Neutrophil (primary cell): Measurements from ENCODE around the gene IL6R.
A peak's percentile ranks its signal among the peaks of the same experiment; 100 is the strongest.

Experiments used
- H3K27ac ChIP-seq: fragments of 200-600 bp; sonication (generic); 2 replicates; pipeline ENCODE4 v1.5.1; 2016; ENCODE audit warnings: mild to moderate bottlenecking, moderate library complexity
- H3K27me3 ChIP-seq: fragments of 200-600 bp; sonication (generic); 2 replicates; pipeline ENCODE4 v1.6.0; 2016; ENCODE audit warnings: mild to moderate bottlenecking
- H3K36me3 ChIP-seq: fragments of 200-600 bp; sonication (generic); 2 replicates; pipeline ENCODE4 v1.5.1; 2017
- H3K4me1 ChIP-seq, 2 experiments: fragments of 200-600 bp in 1 of 2; sonication (generic) in 1 of 2; 1 replicate in 1 of 2; 2 replicates in 1 of 2; pipeline versions ENCODE4 v1.5.1 to v1.6.1; 2013 to 2016; ENCODE audit warnings: low read depth in 1 of 2, low read length in 1 of 2, mild to moderate bottlenecking in 1 of 2, moderate library complexity in 1 of 2; ENCODE audit not compliant: control insufficient read depth in 1 of 2, insufficient read depth in 1 of 2
- H3K4me3 ChIP-seq, 2 experiments: fragments of 200-600 bp in 1 of 2; sonication (generic) in 1 of 2; 1 replicate in 1 of 2; 2 replicates in 1 of 2; pipeline ENCODE4 v1.5.1; 2013 to 2016; ENCODE audit warnings: low read depth in 1 of 2, low read length in 1 of 2, mild to moderate bottlenecking in 1 of 2, moderate library complexity in 1 of 2
- H3K9me3 ChIP-seq: fragments of 200-600 bp; sonication (generic); 2 replicates; pipeline ENCODE4 v1.5.1; 2016
- TF ChIP-seq, protein P1 (sequence below): fragments of 200-600 bp; sonication (generic); IDR thresholded peaks from 2 replicates; pipeline ENCODE4 v1.5.1; 2016; ENCODE audit warnings: antibody characterized with exemption

Gene IL6R

GRCh38 chr1:154436433-154436832, 31.3 kb downstream of the IL6R start:
- peak overlapping the region; percentile 41 for H3K27ac ChIP-seq
- H3K4me1 ChIP-seq: peaks cover 28 to 34% of the 10 kb centered on the region in 2 experiments
- no peak overlapping the region for H3K4me3 ChIP-seq
- H3K9me3 ChIP-seq: no peaks in the 10 kb centered on the region
- H3K27me3 ChIP-seq: no peaks in the 10 kb centered on the region
- H3K36me3 ChIP-seq: peaks cover 98% of the 10 kb centered on the region
- TF ChIP-seq, protein P1, sequence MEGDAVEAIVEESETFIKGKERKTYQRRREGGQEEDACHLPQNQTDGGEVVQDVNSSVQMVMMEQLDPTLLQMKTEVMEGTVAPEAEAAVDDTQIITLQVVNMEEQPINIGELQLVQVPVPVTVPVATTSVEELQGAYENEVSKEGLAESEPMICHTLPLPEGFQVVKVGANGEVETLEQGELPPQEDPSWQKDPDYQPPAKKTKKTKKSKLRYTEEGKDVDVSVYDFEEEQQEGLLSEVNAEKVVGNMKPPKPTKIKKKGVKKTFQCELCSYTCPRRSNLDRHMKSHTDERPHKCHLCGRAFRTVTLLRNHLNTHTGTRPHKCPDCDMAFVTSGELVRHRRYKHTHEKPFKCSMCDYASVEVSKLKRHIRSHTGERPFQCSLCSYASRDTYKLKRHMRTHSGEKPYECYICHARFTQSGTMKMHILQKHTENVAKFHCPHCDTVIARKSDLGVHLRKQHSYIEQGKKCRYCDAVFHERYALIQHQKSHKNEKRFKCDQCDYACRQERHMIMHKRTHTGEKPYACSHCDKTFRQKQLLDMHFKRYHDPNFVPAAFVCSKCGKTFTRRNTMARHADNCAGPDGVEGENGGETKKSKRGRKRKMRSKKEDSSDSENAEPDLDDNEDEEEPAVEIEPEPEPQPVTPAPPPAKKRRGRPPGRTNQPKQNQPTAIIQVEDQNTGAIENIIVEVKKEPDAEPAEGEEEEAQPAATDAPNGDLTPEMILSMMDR: no peak

- H3K27ac ChIP-seq: peak overlapping the region; percentile 70
- H3K4me1 ChIP-seq: peaks cover 8 to 21% of the 10 kb centered on the region in 2 experiments
- H3K36me3 ChIP-seq: peaks cover 99% of the 10 kb centered on the region
- TF ChIP-seq, protein P1: no peak
- no peaks in the 10 kb centered on the region for H3K9me3 ChIP-seq
- H3K4me3 ChIP-seq: no peak overlapping the region
- no peaks in the 10 kb centered on the region for H3K27me3 ChIP-seq
These were observed 35.1 kb downstream of the IL6R start for GRCh38 chr1:154440036-154440804.

DNA sequence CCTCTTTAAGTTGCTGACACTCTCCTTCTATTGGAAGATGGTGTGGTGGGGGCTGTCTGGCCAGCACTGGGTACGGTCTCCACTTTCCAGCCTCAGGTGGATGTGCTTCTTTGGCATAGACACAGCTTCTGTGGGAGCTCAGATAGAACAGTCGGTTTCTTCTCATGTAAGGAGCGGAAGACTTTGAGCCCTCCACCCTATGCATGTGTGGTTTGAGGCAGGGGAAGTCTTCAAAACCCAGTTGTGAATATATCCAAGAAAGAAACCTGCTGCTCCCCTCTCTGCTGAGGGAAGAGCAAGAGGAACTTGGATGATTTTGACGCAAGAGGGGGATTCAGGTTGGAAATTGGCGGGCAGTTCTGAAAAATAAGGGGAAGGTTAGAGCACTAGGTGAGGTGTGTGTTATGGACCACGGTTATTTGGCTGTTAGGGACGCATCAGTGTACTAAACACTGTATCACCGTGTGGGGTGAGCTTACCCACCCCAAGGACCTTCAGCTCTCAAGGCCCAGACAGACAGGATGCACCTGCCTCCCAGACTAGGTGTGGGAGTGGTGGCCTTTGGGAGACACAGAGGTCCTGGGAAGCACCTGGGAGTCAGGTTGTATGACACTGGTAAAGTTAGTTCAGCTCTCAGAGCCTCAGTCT, 36.2 kb downstream of the IL6R start:
- Histone ChIP-seq H3K9me3 (no peaks in the 10 kb centered on the region), H3K27me3 (no peaks in the 10 kb centered on the region), H3K36me3 (peaks cover 97% of the 10 kb centered on the region), H3K27ac (peak overlapping the region; percentile 70), H3K4me1 (peaks cover 8 to 21% of the 10 kb centered on the region in 2 experiments), H3K4me3 (no peak overlapping the region)
- TF ChIP-seq, protein P1: no peak

DNA sequence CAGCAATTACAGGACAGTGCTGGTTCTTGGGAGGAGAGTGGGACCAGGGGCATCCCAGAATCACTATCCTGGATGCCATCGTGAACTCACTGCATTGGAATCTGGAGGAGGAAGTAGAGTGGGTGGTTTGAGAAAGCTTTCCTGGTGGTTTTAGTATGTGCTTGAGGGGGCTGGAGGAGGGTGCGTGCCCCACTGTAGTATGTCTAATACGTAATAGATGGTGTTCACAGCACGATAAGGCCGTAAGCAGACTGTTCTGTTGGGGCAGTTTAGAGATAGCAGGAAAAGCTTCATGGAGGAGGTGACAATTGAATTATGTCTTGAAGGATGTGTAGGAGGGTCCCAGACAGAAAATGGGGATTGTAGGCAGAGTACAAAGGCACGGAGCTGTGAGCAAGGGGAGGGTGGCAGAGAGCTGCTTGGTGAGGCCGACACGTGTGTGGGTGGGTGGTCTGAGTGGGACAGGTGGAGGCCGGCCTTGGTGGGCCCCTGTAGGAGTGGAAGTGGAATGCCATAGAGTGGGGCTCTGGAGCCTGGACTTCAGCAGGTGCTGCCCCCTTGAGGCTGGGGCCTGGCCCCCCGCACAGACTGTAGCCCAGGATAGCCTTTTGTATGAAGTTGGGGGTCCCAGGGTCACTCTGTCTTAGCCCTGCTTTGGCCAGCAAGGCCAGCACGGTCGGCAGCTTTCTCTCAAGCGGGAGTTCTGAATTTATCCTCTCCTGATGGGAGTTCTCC, 37.0 kb downstream of the IL6R start:
- Histone ChIP-seq H3K4me3 (no peak overlapping the region), H3K27me3 (no peaks in the 10 kb centered on the region), H3K9me3 (no peaks in the 10 kb centered on the region), H3K27ac (peak overlapping the region; percentile 70), H3K36me3 (peaks cover 97% of the 10 kb centered on the region), H3K4me1 (peaks cover 8 to 21% of the 10 kb centered on the region in 2 experiments)
- TF ChIP-seq, protein P1: no peak

- Histone ChIP-seq H3K36me3 (peaks cover 95% of the 10 kb centered on the region), H3K4me3 (no peak overlapping the region), H3K27ac (peak overlapping the region; percentile 25), H3K9me3 (no peaks in the 10 kb centered on the region), H3K27me3 (no peaks in the 10 kb centered on the region), H3K4me1 (peaks cover 8 to 21% of the 10 kb centered on the region in 2 experiments)
- TF ChIP-seq, protein P1: no peak
These were observed 38.3 kb downstream of the IL6R start for GRCh38 chr1:154443274-154444013.
